Body of pancreas (tissue), 4 donors: Measurements from ENCODE around the gene MAP3K12.
"Not testable (repeated sequence)": the region's sequence is repeated elsewhere in the genome, so short reads cannot be mapped to it uniquely, and the experiment has no call there.

Experiments
- POLR2A ChIP-seq, 3 donors: fragments of 450-650 bp; IDR thresholded peaks; one replicate each; pipeline ENCODE4 v1.6.1; 2016; ENCODE audit warnings: antibody characterized with exemption in 3 of 3, mild to moderate bottlenecking in 2 of 3
- TF ChIP-seq, protein P1 (sequence below), 7 experiments: fragments of 450-650 bp in 4 of 7; fragments of 200-600 bp in 3 of 7; sonication (generic) in 3 of 7; IDR thresholded peaks; one replicate each; pipeline ENCODE4 v1.5.1; 2016 to 2019; ENCODE audit warnings: antibody characterized with exemption in 7 of 7

DNA sequence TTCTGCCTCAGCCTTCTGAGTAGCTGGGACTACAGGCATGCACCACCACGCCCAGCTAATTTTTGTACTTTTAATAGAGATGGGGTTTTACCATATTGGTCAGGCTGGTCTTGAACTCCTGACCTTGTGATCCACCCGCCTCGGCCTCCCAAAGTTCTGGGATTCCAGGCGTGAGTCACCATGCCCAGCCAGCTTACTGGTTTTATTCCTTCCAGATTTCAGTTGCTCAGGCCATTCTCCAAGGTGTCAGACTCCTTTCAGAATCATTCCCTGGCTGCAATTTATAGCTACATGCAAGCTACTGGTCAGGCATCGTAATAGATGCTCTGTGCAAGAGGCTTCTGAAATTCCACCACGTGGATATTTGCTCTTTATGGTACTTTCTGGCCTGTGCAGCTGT, 17.8 kb downstream of the MAP3K12 start:
- TF ChIP-seq, protein P1, sequence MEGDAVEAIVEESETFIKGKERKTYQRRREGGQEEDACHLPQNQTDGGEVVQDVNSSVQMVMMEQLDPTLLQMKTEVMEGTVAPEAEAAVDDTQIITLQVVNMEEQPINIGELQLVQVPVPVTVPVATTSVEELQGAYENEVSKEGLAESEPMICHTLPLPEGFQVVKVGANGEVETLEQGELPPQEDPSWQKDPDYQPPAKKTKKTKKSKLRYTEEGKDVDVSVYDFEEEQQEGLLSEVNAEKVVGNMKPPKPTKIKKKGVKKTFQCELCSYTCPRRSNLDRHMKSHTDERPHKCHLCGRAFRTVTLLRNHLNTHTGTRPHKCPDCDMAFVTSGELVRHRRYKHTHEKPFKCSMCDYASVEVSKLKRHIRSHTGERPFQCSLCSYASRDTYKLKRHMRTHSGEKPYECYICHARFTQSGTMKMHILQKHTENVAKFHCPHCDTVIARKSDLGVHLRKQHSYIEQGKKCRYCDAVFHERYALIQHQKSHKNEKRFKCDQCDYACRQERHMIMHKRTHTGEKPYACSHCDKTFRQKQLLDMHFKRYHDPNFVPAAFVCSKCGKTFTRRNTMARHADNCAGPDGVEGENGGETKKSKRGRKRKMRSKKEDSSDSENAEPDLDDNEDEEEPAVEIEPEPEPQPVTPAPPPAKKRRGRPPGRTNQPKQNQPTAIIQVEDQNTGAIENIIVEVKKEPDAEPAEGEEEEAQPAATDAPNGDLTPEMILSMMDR (IDR thresholded peaks at IDR 0.05): not testable (repeated sequence)
- TF ChIP-seq POLR2A (IDR thresholded peaks at IDR 0.05): not testable (repeated sequence)
